Activated CD8-positive, alpha-beta T cell treated with anti-CD3 and anti-CD28 coated beads, Interleukin-2, amount 10 ng/mL, durations not matched to agents 7 days and 5 days (primary cell): ENCODE results near the gene TMEM196. TPM values are rescaled to one million over a fixed set of nuclear protein-coding genes. Genes with fewer than 3 reads are reported as not detected.

Experiments used
- ATAC-seq: fragments of 150-1000 bp; cut with Tn5 transposase; one replicate; pipeline ENCODE4 v1.10.0; 2021; ENCODE audit warnings: moderate library complexity
- CTCF ChIA-PET: fragments of 350-600 bp; sonication (Branson Sonifier 250); formaldehyde crosslinking; loops from one replicate; lab custom pipeline; 2021; ENCODE audit warnings: antibody characterized with exemption; lab: Charles Lee
- POLR2A ChIA-PET: fragments of 350-600 bp; sonication (Branson Sonifier 250); formaldehyde crosslinking; loops from one replicate; lab custom pipeline; 2021; ENCODE audit warnings: antibody characterized with exemption; lab: Charles Lee
- DNase-seq: peaks from one replicate; pipeline ENCODE4 v3.0.0-alpha.2; 2020
- H3K27ac Mint-ChIP-seq: one replicate; pipeline ENCODE4 v1.8.0; 2021; ENCODE audit warnings: mild to moderate bottlenecking, mixed read lengths
- H3K27me3 Mint-ChIP-seq: one replicate; pipeline ENCODE4 v1.8.0; 2021; ENCODE audit warnings: low read depth, mixed read lengths
- H3K36me3 Mint-ChIP-seq: one replicate; pipeline ENCODE4 v1.8.0; 2021; ENCODE audit warnings: low read depth, mixed read lengths
- H3K4me1 Mint-ChIP-seq: one replicate; pipeline ENCODE4 v1.8.0; 2021; ENCODE audit warnings: low read depth, mixed read lengths
- H3K4me3 Mint-ChIP-seq: one replicate; pipeline ENCODE4 v1.8.0; 2021; ENCODE audit warnings: mild to moderate bottlenecking, mixed read lengths
- H3K9me3 Mint-ChIP-seq: one replicate; pipeline ENCODE4 v1.8.0; 2022; ENCODE audit warnings: mixed read lengths; ENCODE audit not compliant: insufficient read depth
- total RNA-seq, 2 experiments: library from RNA; stranded (reverse); gene quantifications; one replicate each; pipeline ENCODE4 v1.2.3, GENCODE V29; 2021

The TMEM196 gene
- total RNA-seq: not detected

GRCh38 chr7:19772841-19773760, at the start of gene TMEM196:
TSS of gene TMEM196 (minus strand) at chr7:19773617. CDS start at chr7:19772696, 921 bp downstream.
- DNase-seq (no peak), ATAC-seq (no peak)
- no peaks in the 10 kb centered on the region for H3K9me3 Mint-ChIP-seq
- no peak within 1 kb of the TSS for H3K27ac Mint-ChIP-seq
- H3K4me1 Mint-ChIP-seq: no peaks in the 10 kb centered on the region
- ChIA-PET POLR2A (interaction anchor here (0.7 kb wide), 1 partner anchor 64 kb away, joined by 4 read pairs; the partner anchor contains the start of gene POLR1F), CTCF (interaction anchor here (1.6 kb wide), 1 partner anchor 19 kb away, joined by 4 read pairs; no protein-coding TSS in a partner anchor)
- peaks cover 2% of the 10 kb centered on the region for H3K36me3 Mint-ChIP-seq
- H3K27me3 Mint-ChIP-seq: peaks cover 20% of the 10 kb centered on the region
- no peak within 1 kb of the TSS for H3K4me3 Mint-ChIP-seq

GRCh38 chr7:19816128-19816527, 42.7 kb upstream of the TMEM196 start:
- ATAC-seq: no peak
- Mint-ChIP-seq H3K36me3 (no peaks in the 10 kb centered on the region), H3K27me3 (no peaks in the 10 kb centered on the region), H3K9me3 (peaks cover 4% of the 10 kb centered on the region), H3K4me3 (no peak overlapping the region), H3K4me1 (no peaks in the 10 kb centered on the region), H3K27ac (no peak overlapping the region)
- ChIA-PET CTCF (no interaction called here), POLR2A (no interaction called here)
- no peak for DNase-seq

GRCh38 chr7:19815546-19815945, 42.1 kb upstream of the TMEM196 start:
- ChIA-PET CTCF (no interaction called here), POLR2A (no interaction called here)
- Mint-ChIP-seq H3K27me3 (no peaks in the 10 kb centered on the region), H3K4me3 (no peak overlapping the region), H3K9me3 (peaks cover 4% of the 10 kb centered on the region), H3K4me1 (no peaks in the 10 kb centered on the region), H3K36me3 (no peaks in the 10 kb centered on the region), H3K27ac (no peak overlapping the region)
- DNase-seq: no peak
- ATAC-seq: no peak

GRCh38 chr7:19814776-19815175, 41.4 kb upstream of the TMEM196 start:
- H3K4me3 Mint-ChIP-seq: no peak overlapping the region
- no peaks in the 10 kb centered on the region for H3K4me1 Mint-ChIP-seq
- no peaks in the 10 kb centered on the region for H3K36me3 Mint-ChIP-seq
- H3K27ac Mint-ChIP-seq: no peak overlapping the region
- DNase-seq: no peak
- H3K9me3 Mint-ChIP-seq: peaks cover 4% of the 10 kb centered on the region
- CTCF ChIA-PET: no interaction called here
- ATAC-seq: no peak
- no peaks in the 10 kb centered on the region for H3K27me3 Mint-ChIP-seq
- POLR2A ChIA-PET: no interaction called here

GRCh38 chr7:19811386-19811785, 38.0 kb upstream of the TMEM196 start:
- Mint-ChIP-seq H3K36me3 (no peaks in the 10 kb centered on the region), H3K9me3 (no peaks in the 10 kb centered on the region), H3K4me1 (no peaks in the 10 kb centered on the region), H3K4me3 (no peak overlapping the region), H3K27me3 (no peaks in the 10 kb centered on the region), H3K27ac (no peak overlapping the region)
- ATAC-seq (no peak), DNase-seq (no peak)
- ChIA-PET CTCF (no interaction called here), POLR2A (no interaction called here)

- DNase-seq (no peak), ATAC-seq (no peak)
- no peaks in the 10 kb centered on the region for H3K27me3 Mint-ChIP-seq
- no peak overlapping the region for H3K4me3 Mint-ChIP-seq
- no peak overlapping the region for H3K27ac Mint-ChIP-seq
- POLR2A ChIA-PET: no interaction called here
- H3K9me3 Mint-ChIP-seq: no peaks in the 10 kb centered on the region
- H3K4me1 Mint-ChIP-seq: no peaks in the 10 kb centered on the region
- CTCF ChIA-PET: no interaction called here
- H3K36me3 Mint-ChIP-seq: no peaks in the 10 kb centered on the region
Observed at GRCh38 chr7:19798986-19799385, 25.6 kb upstream of the TMEM196 start.

- no peaks in the 10 kb centered on the region for H3K9me3 Mint-ChIP-seq
Observed at GRCh38 chr7:19783541-19783940, 10.1 kb upstream of the TMEM196 start.

GRCh38 chr7:19776981-19777380, 3.6 kb upstream of the TMEM196 start:
- Mint-ChIP-seq H3K36me3 (peaks cover 2% of the 10 kb centered on the region), H3K27me3 (peaks cover 18% of the 10 kb centered on the region), H3K4me1 (no peaks in the 10 kb centered on the region), H3K4me3 (no peak overlapping the region), H3K9me3 (no peaks in the 10 kb centered on the region), H3K27ac (no peak overlapping the region)
- ATAC-seq: no peak
- DNase-seq: no peak
- ChIA-PET POLR2A (no interaction called here), CTCF (interaction anchor here (1.2 kb wide), 1 partner anchor 22 kb away, joined by 6 read pairs; no protein-coding TSS in a partner anchor)

More at GRCh38 chr7:19783541-19783940, 10.1 kb upstream of the TMEM196 start:
- Mint-ChIP-seq H3K4me1 (no peaks in the 10 kb centered on the region), H3K36me3 (no peaks in the 10 kb centered on the region), H3K4me3 (no peak overlapping the region), H3K27ac (no peak overlapping the region), H3K27me3 (no peaks in the 10 kb centered on the region)
- ChIA-PET POLR2A (no interaction called here), CTCF (no interaction called here)
- ATAC-seq (no peak), DNase-seq (no peak)

- peaks cover 2% of the 10 kb centered on the region for H3K36me3 Mint-ChIP-seq
- CTCF ChIA-PET: no interaction called here
Observed at GRCh38 chr7:19775578-19775977, 2.2 kb upstream of the TMEM196 start.

GRCh38 chr7:19772306-19772705, 1.1 kb downstream of the TMEM196 start:
- peaks cover 2% of the 10 kb centered on the region for H3K36me3 Mint-ChIP-seq
- no peaks in the 10 kb centered on the region for H3K9me3 Mint-ChIP-seq
- H3K27me3 Mint-ChIP-seq: peaks cover 20% of the 10 kb centered on the region
- ATAC-seq: no peak
- H3K4me1 Mint-ChIP-seq: no peaks in the 10 kb centered on the region
- ChIA-PET POLR2A (interaction anchor here (0.7 kb wide), 1 partner anchor 63 kb away, joined by 4 read pairs; the partner anchor contains the start of gene POLR1F), CTCF (interaction anchor here (1.4 to 1.6 kb wide), 2 partner anchors 16 to 18 kb away, joined by 4 read pairs; no protein-coding TSS in a partner anchor)
- no peak overlapping the region for H3K4me3 Mint-ChIP-seq
- H3K27ac Mint-ChIP-seq: no peak overlapping the region
- no peak for DNase-seq

More at GRCh38 chr7:19775578-19775977, 2.2 kb upstream of the TMEM196 start:
- ATAC-seq (no peak), DNase-seq (no peak)
- Mint-ChIP-seq H3K4me3 (no peak overlapping the region), H3K27me3 (peaks cover 20% of the 10 kb centered on the region), H3K9me3 (no peaks in the 10 kb centered on the region), H3K27ac (no peak overlapping the region), H3K4me1 (no peaks in the 10 kb centered on the region)
- POLR2A ChIA-PET: no interaction called here

- Mint-ChIP-seq H3K36me3 (no peaks in the 10 kb centered on the region), H3K4me3 (no peak overlapping the region), H3K27ac (no peak overlapping the region), H3K9me3 (no peaks in the 10 kb centered on the region), H3K27me3 (no peaks in the 10 kb centered on the region), H3K4me1 (no peaks in the 10 kb centered on the region)
- CTCF ChIA-PET: interaction anchor here (0.7 to 1.5 kb wide), 2 partner anchors 9 to 49 kb away, joined by 3 to 4 read pairs; no protein-coding TSS in a partner anchor
- ATAC-seq (no peak), DNase-seq (no peak)
- POLR2A ChIA-PET: no interaction called here
Observed at GRCh38 chr7:19762631-19763030, 10.8 kb downstream of the TMEM196 start.

- H3K9me3 Mint-ChIP-seq: no peaks in the 10 kb centered on the region
- ChIA-PET CTCF (interaction anchor here (0.6 to 2.0 kb wide), 16 partner anchors 8 to 843 kb away, joined by 3 to 10 read pairs (median 4); partner anchors contain the start of genes POLR1F and TMEM196), POLR2A (no interaction called here)
- DNase-seq: no peak
- H3K4me3 Mint-ChIP-seq: no peak overlapping the region
- H3K4me1 Mint-ChIP-seq: no peaks in the 10 kb centered on the region
- no peak overlapping the region for H3K27ac Mint-ChIP-seq
- no peaks in the 10 kb centered on the region for H3K36me3 Mint-ChIP-seq
- peaks cover 6% of the 10 kb centered on the region for H3K27me3 Mint-ChIP-seq
- ATAC-seq: no peak
Observed at GRCh38 chr7:19754521-19755116, 18.8 kb downstream of the TMEM196 start.
